Thoracic aorta (tissue), 2 donors: ENCODE results near the gene C17orf107. TPM values are rescaled to one million over a fixed set of nuclear protein-coding genes. Genes with fewer than 3 reads are reported as not detected.
A peak's percentile ranks its signal among the peaks of the same experiment; 100 is the strongest.

Experiments
- ATAC-seq: fragments of 150-250 bp; one replicate; pipeline ENCODE4 v1.8.0; 2017; ENCODE audit warnings: low read depth; ENCODE audit not compliant: insufficient number of reproducible peaks, low FRiP score
- DNase-seq: peaks from one replicate; pipeline ENCODE4 v3.0.0-alpha.2; 2020; ENCODE audit warnings: low spot score
- H3K27ac ChIP-seq, 2 donors: fragments of 200-600 bp; sonication (generic); 1 replicate in 1 of 2; 2 replicates in 1 of 2; pipeline ENCODE4 v1.5.1; 2016; ENCODE audit warnings: mild to moderate bottlenecking in 2 of 2, moderate library complexity in 2 of 2
- H3K27me3 ChIP-seq: fragments of 200-600 bp; sonication (generic); replicated peaks from 2 replicates; pipeline ENCODE4 v1.6.0; 2016; ENCODE audit warnings: mild to moderate bottlenecking; ENCODE audit not compliant: insufficient read depth
- H3K36me3 ChIP-seq: fragments of 200-600 bp; sonication (generic); one replicate; pipeline ENCODE4 v1.5.1; 2016
- H3K4me1 ChIP-seq, 2 donors: fragments of 200-600 bp; sonication (generic); 1 replicate in 1 of 2; 2 replicates in 1 of 2; pipeline versions ENCODE4 v1.5.1 to v1.6.0; 2016; ENCODE audit warnings: low read depth in 2 of 2, mild to moderate bottlenecking in 1 of 2; ENCODE audit not compliant: control insufficient read depth in 1 of 2
- H3K4me3 ChIP-seq: fragments of 200-600 bp; sonication (generic); 2 replicates; pipeline ENCODE4 v1.5.1; 2016; ENCODE audit warnings: mild to moderate bottlenecking
- H3K9me3 ChIP-seq: fragments of 200-600 bp; sonication (generic); 2 replicates; pipeline ENCODE4 v1.5.1; 2016
- total RNA-seq, 2 donors: library from RNA; depleted of rRNA; stranded (reverse); fragments of >200 nt; gene quantifications; one replicate each; pipeline versions ENCODE4 v1.1.0 to v1.2.3, GENCODE V29; 2016
- TF ChIP-seq, protein P1 (sequence below): fragments of 200-600 bp; sonication (generic); IDR thresholded peaks from one replicate; pipeline ENCODE4 v1.5.1; 2019; ENCODE audit warnings: antibody characterized with exemption

C17orf107 gene
- total RNA-seq, 2 donors from 2014 or later: 1.9 to 5.6 TPM

GRCh38 chr17:4858068-4858881 lies 41.1 kb upstream of the C17orf107 start:
- Histone ChIP-seq H3K36me3 (no peaks in the 10 kb centered on the region), H3K9me3 (no peaks in the 10 kb centered on the region), H3K27ac (peak overlapping the region; percentile 20 to 53), H3K27me3 (no peaks in the 10 kb centered on the region), H3K4me1 (peaks cover 15 to 19% of the 10 kb centered on the region in 2 donors), H3K4me3 (peak overlapping the region; percentile 7)
- DNase-seq (no peak), ATAC-seq (no peak)
- TF ChIP-seq, protein P1, sequence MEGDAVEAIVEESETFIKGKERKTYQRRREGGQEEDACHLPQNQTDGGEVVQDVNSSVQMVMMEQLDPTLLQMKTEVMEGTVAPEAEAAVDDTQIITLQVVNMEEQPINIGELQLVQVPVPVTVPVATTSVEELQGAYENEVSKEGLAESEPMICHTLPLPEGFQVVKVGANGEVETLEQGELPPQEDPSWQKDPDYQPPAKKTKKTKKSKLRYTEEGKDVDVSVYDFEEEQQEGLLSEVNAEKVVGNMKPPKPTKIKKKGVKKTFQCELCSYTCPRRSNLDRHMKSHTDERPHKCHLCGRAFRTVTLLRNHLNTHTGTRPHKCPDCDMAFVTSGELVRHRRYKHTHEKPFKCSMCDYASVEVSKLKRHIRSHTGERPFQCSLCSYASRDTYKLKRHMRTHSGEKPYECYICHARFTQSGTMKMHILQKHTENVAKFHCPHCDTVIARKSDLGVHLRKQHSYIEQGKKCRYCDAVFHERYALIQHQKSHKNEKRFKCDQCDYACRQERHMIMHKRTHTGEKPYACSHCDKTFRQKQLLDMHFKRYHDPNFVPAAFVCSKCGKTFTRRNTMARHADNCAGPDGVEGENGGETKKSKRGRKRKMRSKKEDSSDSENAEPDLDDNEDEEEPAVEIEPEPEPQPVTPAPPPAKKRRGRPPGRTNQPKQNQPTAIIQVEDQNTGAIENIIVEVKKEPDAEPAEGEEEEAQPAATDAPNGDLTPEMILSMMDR: no peak

DNA sequence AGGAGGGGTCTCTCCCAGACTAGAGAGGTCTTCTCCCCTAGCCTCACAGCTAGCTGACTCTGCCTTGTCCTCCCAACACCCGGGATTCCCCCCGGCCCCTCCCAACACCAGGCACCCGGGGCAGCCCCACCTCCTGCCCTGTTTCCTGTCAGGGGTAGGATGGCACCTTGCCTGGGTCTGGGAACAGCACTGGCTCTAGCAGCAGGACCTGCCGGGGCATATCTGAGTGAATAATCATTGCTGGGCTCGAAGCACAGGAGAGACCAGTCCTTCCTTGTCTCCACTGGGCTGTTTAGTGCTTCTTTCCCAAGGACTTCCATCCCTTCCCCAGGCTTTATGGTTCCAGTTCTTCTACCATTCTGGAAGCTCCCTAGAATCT lies 40.5 kb upstream of the C17orf107 start:
- no peaks in the 10 kb centered on the region for H3K9me3 ChIP-seq
- ATAC-seq (no peak), DNase-seq (peak; percentile 18)
- H3K36me3 ChIP-seq: no peaks in the 10 kb centered on the region
- H3K27me3 ChIP-seq: no peaks in the 10 kb centered on the region
- peaks cover 15 to 19% of the 10 kb centered on the region in 2 donors for H3K4me1 ChIP-seq
- TF ChIP-seq, protein P1: no peak
- peak overlapping the region; percentile 20 to 53 for H3K27ac ChIP-seq
- peak overlapping the region; percentile 7 for H3K4me3 ChIP-seq

DNA sequence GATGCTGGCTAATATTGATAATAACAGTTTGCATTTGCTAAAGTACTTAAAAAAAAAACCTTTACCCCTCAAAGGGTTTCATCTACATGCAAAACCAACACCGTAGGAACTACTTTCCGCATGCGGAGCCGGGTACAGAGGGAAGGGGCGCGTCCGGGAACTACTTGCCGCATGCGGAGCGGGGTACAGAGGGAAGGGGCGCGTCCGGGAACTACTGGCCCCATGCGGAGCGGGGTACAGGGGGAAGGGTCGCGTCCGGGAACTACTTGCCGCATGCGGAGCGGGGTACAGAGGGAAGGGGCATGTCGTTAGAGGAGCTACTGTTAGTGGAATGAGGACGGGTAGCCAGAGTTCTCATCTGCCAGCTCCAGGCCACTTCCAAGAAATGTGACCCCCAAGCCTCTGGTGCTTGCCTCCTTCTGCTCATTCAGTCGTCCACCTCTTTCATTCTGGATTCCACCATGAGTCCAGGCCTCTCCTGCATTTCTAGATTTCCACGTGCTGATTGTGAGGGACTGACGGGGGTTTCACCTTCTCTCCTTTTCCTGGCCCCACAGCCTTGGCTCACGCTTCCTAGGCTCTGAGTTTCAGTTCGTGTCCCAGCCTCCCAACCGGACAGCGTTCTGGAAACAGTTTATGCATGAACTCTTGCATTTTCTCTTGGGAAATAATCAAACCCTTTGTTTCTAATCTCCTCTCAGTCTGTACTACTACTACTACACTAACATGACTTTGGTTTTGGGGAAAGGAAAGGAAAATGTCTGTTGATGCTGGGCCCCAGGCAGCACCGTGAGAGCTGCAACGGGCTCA lies 39.3 kb upstream of the C17orf107 start:
- no peaks in the 10 kb centered on the region for H3K36me3 ChIP-seq
- peaks cover 15 to 19% of the 10 kb centered on the region in 2 donors for H3K4me1 ChIP-seq
- no peak overlapping the region for H3K27ac ChIP-seq
- H3K9me3 ChIP-seq: no peaks in the 10 kb centered on the region
- TF ChIP-seq, protein P1: no peak
- ATAC-seq (no peak), DNase-seq (no peak)
- no peak overlapping the region for H3K4me3 ChIP-seq
- H3K27me3 ChIP-seq: no peaks in the 10 kb centered on the region

DNA sequence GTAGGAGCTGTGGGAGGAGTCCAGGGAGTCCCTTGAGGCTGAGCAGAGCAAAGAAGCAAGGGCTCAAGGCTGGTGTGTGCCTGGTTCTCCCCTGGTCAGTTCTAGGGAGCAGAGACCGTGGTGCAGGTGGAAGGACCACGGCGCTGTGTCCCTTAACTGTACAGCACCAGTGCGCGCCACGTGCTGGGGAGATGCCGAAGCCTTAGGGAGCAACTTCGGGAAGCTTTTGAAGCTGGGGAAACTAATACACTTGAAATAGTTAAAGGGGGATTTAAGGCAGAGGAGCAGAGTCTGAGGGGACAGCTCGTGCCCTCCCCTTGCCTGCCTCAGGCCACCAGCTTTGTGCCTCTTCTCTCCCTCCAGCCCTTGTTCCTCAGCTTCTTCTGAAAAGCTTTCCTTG lies 38.7 kb upstream of the C17orf107 start:
- ATAC-seq: no peak
- Histone ChIP-seq H3K4me3 (no peak overlapping the region), H3K27ac (no peak overlapping the region)

More for the DNA sequence above, 38.7 kb upstream of the C17orf107 start:
- Histone ChIP-seq H3K27me3 (no peaks in the 10 kb centered on the region), H3K4me1 (peaks cover 15 to 19% of the 10 kb centered on the region in 2 donors), H3K36me3 (no peaks in the 10 kb centered on the region), H3K9me3 (no peaks in the 10 kb centered on the region)
- no peak for DNase-seq
- TF ChIP-seq, protein P1: no peak
